Smooth muscle cell (in vitro differentiated cells): ENCODE results near the gene MORF4L1. TPM values are rescaled to one million over a fixed set of nuclear protein-coding genes. Genes with fewer than 3 reads are reported as not detected.
"Not testable (repeated sequence)": the region's sequence is repeated elsewhere in the genome, so short reads cannot be mapped to it uniquely, and the experiment has no call there.

Experiments used
- DNase-seq: peaks from one replicate; lab custom pipeline; 2025; ENCODE audit not compliant: unreplicated experiment; lab: John Stamatoyannopoulos, UW
- H2AFZ ChIP-seq: fragments of 200-600 bp; sonication (generic); 2 replicates; pipeline ENCODE4 v1.6.0; 2016; ENCODE audit warnings: antibody characterized with exemption, low read depth, mild to moderate bottlenecking
- H3F3A ChIP-seq: fragments of 200-600 bp; sonication (generic); 2 replicates; pipeline ENCODE4 v1.6.0; 2017; ENCODE audit warnings: antibody characterized with exemption, low read depth
- H3K27ac ChIP-seq: fragments of 200-600 bp; sonication (generic); 2 replicates; pipeline ENCODE4 v1.5.1; 2016; ENCODE audit warnings: low read depth, mild to moderate bottlenecking
- H3K27me3 ChIP-seq: fragments of 200-600 bp; sonication (generic); 2 replicates; pipeline ENCODE4 v1.6.1; 2016; ENCODE audit warnings: low read depth, mild to moderate bottlenecking
- H3K36me3 ChIP-seq: fragments of 200-600 bp; sonication (generic); 2 replicates; pipeline ENCODE4 v1.5.1; 2016; ENCODE audit warnings: low read depth
- H3K4me1 ChIP-seq: fragments of 200-600 bp; sonication (generic); 2 replicates; pipeline ENCODE4 v1.5.1; 2016; ENCODE audit warnings: low read depth
- H3K4me2 ChIP-seq: fragments of 200-600 bp; sonication (generic); 2 replicates; pipeline ENCODE4 v1.6.0; 2016; ENCODE audit warnings: mild to moderate bottlenecking
- H3K4me3 ChIP-seq: fragments of 200-600 bp; sonication (generic); 2 replicates; pipeline ENCODE4 v1.5.1; 2016; ENCODE audit warnings: mild to moderate bottlenecking
- H3K79me2 ChIP-seq: fragments of 200-600 bp; sonication (generic); 2 replicates; pipeline ENCODE4 v1.6.0; 2016; ENCODE audit warnings: low read depth, mild to moderate bottlenecking
- H3K9ac ChIP-seq: fragments of 200-600 bp; sonication (generic); 2 replicates; pipeline ENCODE4 v1.6.0; 2016; ENCODE audit warnings: low read depth
- H3K9me3 ChIP-seq: fragments of 200-600 bp; sonication (generic); replicated peaks from 2 replicates; pipeline ENCODE4 v1.5.1; 2016; ENCODE audit warnings: low read depth
- H4K20me1 ChIP-seq: fragments of 200-600 bp; sonication (generic); 2 replicates; pipeline ENCODE4 v1.6.0; 2016; ENCODE audit warnings: low read depth
- CTCF ChIP-seq: fragments of 200-600 bp; sonication (generic); IDR thresholded peaks from 2 replicates; pipeline ENCODE4 v1.5.1; 2017; ENCODE audit warnings: borderline replicate concordance, mild to moderate bottlenecking, antibody characterized with exemption; ENCODE audit not compliant: insufficient read depth, poor library complexity, severe bottlenecking
- WGBS: methylation state at CpG from one replicate; pipeline ENCODE4 v1.1.7; 2016; ENCODE audit warnings: low lambda C conversion rate; 5-methylcytosine and 5-hydroxymethylcytosine counted together
- polyA plus RNA-seq: library from polyadenylated mRNA; unstranded; fragments of >200 nt; fragmentation: Nextera tagmentation; extraction: Ambion mirVana; gene quantifications from 2 replicates; pipeline ENCODE4 v1.2.1, GENCODE V29; 2016
- total RNA-seq: library from RNA; depleted of rRNA; stranded (reverse); fragments of >200 nt; gene quantifications from 2 replicates; pipeline ENCODE4 v1.2.3, GENCODE V29; 2014

MORF4L1 gene
- total and polyA plus RNA-seq, 2 experiments from 2014 or later, result 399 to 457 TPM

DNA sequence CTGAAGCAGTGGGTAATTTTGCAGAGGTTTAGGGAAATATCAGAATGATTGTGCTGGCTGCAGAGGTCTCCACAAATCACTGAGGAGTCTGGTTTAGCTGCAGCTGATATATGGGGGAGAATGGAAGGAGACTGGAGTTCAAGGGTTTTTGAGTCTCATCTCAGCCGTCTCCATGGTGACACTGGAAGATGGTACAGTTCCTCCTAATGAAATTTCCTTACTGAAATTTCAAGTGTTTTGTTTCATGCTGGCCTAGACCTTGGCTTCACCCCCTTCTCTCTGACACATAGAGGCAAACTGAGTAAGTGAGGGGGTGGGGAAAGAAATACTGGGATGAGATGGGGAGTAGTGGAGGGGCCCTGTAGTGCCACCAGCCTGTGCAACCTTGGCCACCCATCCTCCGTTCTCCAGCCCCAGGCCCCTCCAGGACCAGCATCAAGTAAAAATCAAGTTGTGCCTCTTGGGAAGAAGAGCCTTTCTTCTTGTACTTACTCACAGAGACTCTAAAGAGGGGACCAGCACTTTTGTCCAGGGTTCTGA, 17.8 kb upstream of the MORF4L1 start:
- Histone ChIP-seq H2AFZ (no peak overlapping the region), H3K4me2 (no peak overlapping the region), H3K27ac (no peak overlapping the region), H4K20me1 (no peaks in the 10 kb centered on the region), H3K4me3 (no peak overlapping the region), H3K79me2 (no peaks in the 10 kb centered on the region), H3K9ac (no peak overlapping the region), H3F3A (no peaks in the 10 kb centered on the region), H3K9me3 (no peaks in the 10 kb centered on the region), H3K4me1 (peaks cover 5% of the 10 kb centered on the region), H3K36me3 (no peaks in the 10 kb centered on the region), H3K27me3 (no peaks in the 10 kb centered on the region)
- DNase-seq, result no peak
- no peak for TF ChIP-seq CTCF
- WGBS, result 91% methylated on average over 2 of the region's 2 CpGs

DNA sequence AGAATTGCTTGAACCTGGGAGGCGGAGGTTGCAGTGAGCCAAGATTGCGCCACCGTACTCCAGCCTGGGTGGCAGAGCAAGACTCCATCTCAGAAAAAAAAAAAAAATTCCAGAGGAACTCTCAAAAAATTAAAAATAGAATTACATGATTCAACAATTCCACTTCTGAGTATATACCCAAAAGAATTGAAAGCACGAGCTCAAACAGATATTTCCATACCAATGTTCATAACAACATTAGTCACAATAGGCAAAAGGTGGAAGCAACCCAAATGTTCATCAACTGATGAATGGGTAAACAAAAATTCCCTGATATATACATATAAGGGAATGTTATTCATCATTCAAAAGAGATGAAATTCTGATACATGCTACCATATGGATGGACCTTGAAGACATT, 16.9 kb upstream of the MORF4L1 start:
- Histone ChIP-seq H3K9ac (no peak overlapping the region), H3K36me3 (no peaks in the 10 kb centered on the region), H2AFZ (no peak overlapping the region), H3K9me3 (no peaks in the 10 kb centered on the region), H3K4me1 (peaks cover 5% of the 10 kb centered on the region), H4K20me1 (no peaks in the 10 kb centered on the region), H3K79me2 (no peaks in the 10 kb centered on the region), H3K4me3 (no peak overlapping the region), H3K27ac (no peak overlapping the region), H3K27me3 (no peaks in the 10 kb centered on the region), H3F3A (no peaks in the 10 kb centered on the region), H3K4me2 (no peak overlapping the region)
- WGBS, result 68% methylated on average over 4 of the region's 4 CpGs
- TF ChIP-seq CTCF, result no peak
- no peak for DNase-seq

DNA sequence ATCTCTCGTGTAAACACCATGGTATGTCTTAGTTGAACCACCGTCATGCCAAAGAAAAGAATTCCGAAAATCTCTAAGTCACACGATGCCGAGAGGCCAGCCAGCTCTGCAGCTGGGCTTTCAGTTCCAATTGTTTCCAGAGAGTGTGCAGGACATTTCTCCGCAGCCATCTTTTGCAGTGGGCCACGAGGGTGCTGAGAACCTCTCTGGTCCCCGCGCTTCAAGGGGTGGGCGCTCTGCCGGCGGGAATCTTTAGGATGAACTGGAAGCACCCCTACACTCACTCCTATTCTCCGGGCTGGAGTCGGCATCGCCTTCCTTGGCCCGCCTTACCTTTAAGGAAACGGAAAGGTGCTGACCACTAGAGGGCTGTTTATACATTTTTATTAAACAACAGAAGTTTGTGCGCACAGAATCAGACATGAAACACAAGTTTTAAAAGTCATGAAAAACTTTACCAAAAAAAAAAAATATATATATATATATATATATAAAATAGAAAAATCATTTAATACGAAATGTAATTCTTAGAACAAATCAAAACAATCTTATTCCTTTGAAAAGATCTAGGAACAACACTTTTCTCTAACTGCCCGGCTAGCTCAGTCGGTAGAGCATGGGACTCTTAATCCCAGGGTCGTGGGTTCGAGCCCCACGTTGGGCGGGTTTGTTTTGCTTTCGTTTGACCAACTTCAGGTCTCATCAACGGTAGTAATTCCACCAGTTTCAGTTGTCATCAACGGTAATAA, 12.5 kb upstream of the MORF4L1 start:
- peak; percentile 52 for TF ChIP-seq CTCF
- Histone ChIP-seq H3K27ac (peak overlapping the region; percentile 84), H4K20me1 (no peaks in the 10 kb centered on the region), H3K36me3 (no peaks in the 10 kb centered on the region), H3K4me3 (peak overlapping the region; percentile 73), H3K4me1 (no peaks in the 10 kb centered on the region), H3K9me3 (no peaks in the 10 kb centered on the region), H3K79me2 (no peaks in the 10 kb centered on the region), H3K9ac (peak overlapping the region; percentile 71), H3K4me2 (peak overlapping the region; percentile 88), H3K27me3 (no peaks in the 10 kb centered on the region), H3F3A (no peaks in the 10 kb centered on the region), H2AFZ (peak overlapping the region; percentile 95)
- WGBS, result 2% methylated on average over 28 of the region's 28 CpGs
- DNase-seq, result peak; percentile 29

DNA sequence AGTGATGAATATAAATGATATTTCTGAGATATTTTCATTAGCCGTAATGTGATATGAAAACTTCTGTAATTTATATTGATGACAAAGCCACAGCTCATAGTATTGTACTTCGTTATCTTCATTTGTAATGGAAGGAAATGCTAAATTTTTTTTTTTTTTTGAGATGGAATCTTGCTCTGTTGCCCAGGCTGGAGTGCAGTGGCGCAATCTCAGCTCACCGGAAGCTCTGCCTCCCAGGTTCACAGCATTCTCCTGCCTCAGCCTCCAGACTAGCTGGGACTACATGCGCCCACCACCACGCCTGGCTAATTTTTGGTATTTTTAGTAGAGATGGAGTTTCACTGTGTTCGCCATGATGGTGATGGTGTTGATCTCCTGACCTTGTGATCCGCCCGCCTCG, 7.1 kb upstream of the MORF4L1 start:
- H3K9me3 ChIP-seq, H4K20me1 ChIP-seq, H3K4me2 ChIP-seq, DNase-seq, H3K27ac ChIP-seq, H3K4me1 ChIP-seq, H3K27me3 ChIP-seq, H3K79me2 ChIP-seq, H3K4me3 ChIP-seq, H3K36me3 ChIP-seq, H2AFZ ChIP-seq, H3K9ac ChIP-seq, H3F3A ChIP-seq: not testable (repeated sequence)
- WGBS, result 96% methylated on average over 10 of the region's 10 CpGs

DNA sequence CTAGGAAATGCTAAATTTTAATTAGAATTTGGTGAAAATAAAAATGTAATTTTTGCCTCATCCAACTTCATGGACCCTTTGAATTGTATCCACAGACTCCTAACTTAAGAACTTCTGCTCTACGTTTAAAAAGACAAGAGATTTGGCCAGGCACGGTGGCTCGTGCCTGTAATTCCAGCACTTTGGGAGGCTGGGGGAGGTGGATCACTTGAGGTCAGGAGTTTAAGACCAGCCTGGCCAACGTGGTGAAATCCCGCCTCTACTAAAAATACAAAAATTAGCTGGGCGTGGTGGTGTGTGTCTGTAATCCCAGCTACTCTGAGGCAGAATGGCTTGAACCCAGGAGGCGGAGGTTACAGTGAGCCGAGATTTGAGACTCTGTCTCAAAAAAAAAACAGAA, 6.7 kb upstream of the MORF4L1 start:
- H3K27ac ChIP-seq, H3F3A ChIP-seq, H4K20me1 ChIP-seq, H3K4me2 ChIP-seq, H3K79me2 ChIP-seq, H3K9ac ChIP-seq, H3K9me3 ChIP-seq, DNase-seq, H3K27me3 ChIP-seq, H3K36me3 ChIP-seq, H3K4me1 ChIP-seq, H2AFZ ChIP-seq, H3K4me3 ChIP-seq: not testable (repeated sequence)
- WGBS, result 82% methylated on average over 8 of the region's 8 CpGs
